Activated CD4-positive, alpha-beta T cell treated with anti-CD3 and anti-CD28 coated beads, Interleukin-10, Interleukin-2, amounts not matched to agents 100 ng/mL and 50 ng/mL, durations not matched to agents 16 hours and 8 hours (primary cell): ENCODE data around the gene PHC2.
A peak's percentile ranks its signal among the peaks of the same experiment; 100 is the strongest.

Experiments
- DNase-seq: peaks from one replicate; pipeline ENCODE4 v3.0.0-alpha.2; 2020

Gene PHC2

DNA sequence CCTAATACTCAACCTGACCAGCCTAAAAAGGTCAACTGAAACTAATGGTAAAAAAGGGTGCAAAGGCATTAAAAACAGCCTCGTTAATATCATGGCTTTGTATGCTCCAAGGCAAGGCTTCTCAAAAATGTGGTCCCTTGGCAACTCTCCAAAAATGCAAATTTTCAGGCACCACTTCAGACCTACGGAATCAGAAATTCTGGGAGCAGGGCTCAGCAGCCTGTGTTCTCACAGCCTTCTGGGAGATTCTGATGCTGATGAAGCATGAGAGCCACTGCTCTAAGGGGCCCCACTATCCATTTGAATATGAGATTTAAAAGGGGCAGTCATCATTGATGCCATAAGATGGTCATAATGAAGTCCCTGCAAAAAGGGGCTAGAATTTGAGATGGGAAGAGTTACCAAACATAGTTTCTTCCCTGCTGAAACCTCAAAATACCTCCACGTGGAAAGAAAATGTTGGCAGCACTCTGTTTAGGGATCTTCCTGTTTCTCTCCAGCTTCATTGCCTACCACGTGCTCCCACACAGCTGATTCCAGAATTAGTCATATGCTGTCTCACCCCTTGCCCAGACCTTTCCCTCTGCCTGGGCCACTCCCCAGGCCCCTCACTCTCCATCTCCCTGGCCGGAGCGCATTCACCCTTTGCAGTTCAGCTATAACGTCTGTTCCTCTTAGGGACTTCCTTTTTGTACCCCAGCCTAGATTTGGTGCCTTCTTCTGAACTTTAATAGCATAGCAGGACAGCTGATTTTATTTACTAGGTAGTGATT, 46.7 kb downstream of the PHC2 start:
- DNase-seq, result no peak

- DNase-seq, result no peak
Measured at GRCh38 chr1:33383489-33383888, 47.4 kb downstream of the PHC2 start.

DNA sequence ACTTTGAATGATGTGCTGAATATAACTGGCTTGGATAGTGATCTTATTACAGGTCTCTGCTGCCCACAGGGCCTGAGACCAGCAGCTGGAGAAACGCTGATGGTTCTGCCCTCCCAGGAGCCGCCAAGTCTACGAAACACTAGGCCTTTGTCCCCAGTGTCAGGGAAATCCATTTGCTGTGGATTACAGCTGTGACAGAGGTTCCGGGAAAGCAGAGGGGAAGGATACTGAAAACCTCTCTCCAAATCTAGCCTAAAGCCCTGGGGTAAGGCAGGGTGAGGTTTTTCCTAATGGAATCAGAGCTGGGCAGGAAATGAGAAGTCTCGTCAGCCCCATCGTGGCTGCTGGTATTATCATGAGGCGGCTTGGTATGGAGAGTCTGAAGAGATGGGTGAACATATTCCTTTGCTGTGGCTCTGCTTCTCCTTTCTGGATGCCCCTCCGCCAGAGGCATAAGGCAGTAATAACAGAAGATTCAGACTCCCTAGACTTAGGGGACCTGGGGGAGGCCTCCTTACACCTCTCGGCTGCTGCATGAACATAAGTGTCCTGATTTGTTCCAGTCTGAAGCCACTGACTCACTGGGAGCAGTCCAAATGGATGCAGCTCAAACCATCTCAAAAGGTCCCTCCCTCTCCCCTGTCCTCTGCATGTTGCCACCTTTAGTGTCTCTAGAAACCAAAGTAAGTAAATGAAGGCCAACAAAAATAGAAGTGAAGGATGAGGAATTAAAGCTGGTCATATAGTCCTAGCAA, 48.1 kb downstream of the PHC2 start:
- no peak for DNase-seq

GRCh38 chr1:33381977-33382376, 48.9 kb downstream of the PHC2 start:
- no peak for DNase-seq

DNA sequence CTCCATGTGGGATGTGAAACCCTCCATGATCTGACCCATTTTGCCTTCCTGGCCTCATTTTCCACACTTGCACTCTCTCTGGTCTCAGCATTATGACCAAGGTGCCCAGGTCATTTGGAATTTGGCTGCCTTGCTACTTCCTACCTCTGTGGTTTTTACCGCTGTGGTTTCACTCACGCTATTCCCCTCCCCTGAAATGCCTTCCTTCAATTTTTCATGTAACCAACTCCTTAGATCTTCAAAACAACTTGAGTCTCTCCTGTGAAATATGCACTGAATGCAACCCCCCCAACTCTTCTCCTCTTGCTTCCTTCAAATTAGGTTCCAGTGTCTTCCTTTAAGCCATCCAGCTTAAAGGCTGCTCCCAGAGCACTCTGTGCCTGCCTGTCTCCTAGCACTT, 50.1 kb downstream of the PHC2 start:
- DNase-seq, result no peak

GRCh38 chr1:33379631-33380354, 51.1 kb downstream of the PHC2 start:
- DNase-seq, result no peak

GRCh38 chr1:33378976-33379375, 51.9 kb downstream of the PHC2 start:
- DNase-seq, result no peak

DNA sequence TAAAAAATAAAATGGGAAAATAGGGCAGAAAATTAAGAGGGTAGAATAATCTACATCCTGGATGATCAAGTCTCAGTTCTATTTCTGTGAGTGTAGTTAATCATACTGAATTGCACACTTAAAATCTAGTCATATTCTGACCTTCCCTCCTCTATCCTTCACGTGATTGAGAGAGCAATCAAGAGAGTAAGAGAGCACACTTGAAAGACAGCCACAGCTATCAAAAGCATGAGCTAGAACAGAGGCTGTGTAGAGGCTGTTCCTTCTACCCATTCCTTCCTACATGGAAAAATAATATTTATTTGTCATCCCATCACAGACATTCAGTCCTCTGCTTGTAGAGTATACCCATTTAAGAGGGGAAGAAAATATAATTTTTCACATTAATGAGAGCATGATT, 52.4 kb downstream of the PHC2 start:
- DNase-seq, result no peak

GRCh38 chr1:33377756-33378155, 53.1 kb downstream of the PHC2 start:
- no peak for DNase-seq

- DNase-seq, result no peak
Measured at GRCh38 chr1:33377013-33377412, 53.9 kb downstream of the PHC2 start.

GRCh38 chr1:33375316-33375715, 55.6 kb downstream of the PHC2 start:
- DNase-seq, result no peak

GRCh38 chr1:33374336-33375105, 56.4 kb downstream of the PHC2 start:
- DNase-seq, result no peak

DNA sequence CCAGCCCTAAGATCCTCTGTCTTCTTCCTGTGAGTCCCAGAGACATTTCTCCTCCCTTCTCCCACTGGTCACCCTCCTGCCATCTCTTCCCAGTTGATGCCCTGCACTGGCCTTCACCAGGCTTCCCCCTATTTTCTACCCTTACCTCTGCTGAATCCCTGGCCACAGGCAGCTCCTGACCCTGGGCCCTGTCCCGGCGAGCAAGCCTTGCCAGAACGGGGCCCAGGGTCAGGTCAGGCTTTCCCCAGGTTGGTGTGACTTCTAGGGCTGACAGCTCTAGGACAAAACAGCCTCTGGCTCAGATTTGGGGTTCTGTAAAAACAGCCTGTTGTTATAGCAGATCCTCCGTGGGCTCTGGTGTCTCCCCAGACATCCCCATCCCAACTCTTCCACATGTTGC, 57.3 kb downstream of the PHC2 start:
- DNase-seq, result no peak

- DNase-seq, result no peak
Measured at GRCh38 chr1:33372677-33373076, 58.2 kb downstream of the PHC2 start.

DNA sequence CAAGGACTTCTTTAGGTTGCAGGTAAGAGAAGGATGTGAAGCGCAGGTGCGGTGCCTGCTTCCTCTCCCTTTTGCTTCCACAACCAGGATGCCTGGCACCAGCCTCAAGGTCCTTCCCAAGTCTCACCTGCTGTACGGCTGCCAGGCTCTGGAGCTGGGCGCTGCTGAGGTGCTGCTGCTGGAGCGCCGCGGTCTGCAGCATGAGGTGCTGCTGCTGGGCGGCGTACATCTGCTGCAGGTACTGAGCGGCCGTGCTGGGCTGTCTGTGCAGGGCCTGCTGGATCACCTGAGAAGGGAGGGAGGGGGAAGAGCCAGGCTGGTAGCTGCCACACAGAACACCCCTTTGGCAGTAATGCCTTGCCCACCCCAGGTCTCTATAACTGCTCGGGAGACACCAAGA, 58.7 kb downstream of the PHC2 start:
- DNase-seq, result no peak

GRCh38 chr1:33371334-33371733, 59.6 kb downstream of the PHC2 start:
- DNase-seq, result no peak

- DNase-seq, result no peak
Measured at GRCh38 chr1:33370827-33371226, 60.1 kb downstream of the PHC2 start.

DNA sequence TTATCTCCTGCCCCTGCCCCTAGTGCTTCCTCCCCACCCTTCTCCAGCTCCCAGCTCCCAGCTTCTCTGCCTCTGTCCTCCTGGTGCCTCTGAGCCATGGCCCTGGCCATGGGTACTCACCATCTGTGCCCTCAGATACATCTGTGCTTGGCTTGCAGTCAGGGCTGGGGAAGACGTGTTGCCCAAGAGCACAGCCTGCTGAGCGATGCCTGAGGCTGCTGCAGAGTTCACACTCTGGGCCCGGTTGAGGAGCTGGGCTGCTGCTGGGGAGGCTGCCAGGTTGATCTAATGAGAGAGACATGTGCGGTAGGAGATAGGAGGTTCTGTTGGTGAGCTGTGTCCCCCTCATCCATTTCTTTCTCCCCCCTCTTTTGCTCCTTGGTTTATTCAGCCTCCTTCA, 60.6 kb downstream of the PHC2 start:
- no peak for DNase-seq

DNA sequence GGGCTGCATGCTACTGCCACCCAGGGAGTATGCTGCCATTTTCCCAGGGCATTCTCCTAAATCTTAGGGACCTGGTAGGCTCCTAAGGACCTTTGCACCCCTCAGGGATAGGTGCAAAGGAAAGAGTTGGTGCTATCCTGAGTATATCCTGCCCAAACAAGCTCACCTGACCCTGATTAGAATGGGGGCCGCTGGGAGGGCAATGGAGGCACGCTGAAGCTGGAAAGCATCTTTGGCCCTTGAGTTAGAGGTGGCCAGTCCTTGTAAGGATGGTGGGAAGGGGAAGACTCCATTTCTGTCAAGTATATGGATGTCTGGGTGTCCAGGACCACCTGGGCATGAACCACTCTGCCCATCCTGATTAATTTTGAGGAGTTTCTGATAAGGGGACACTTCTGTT, 61.1 kb downstream of the PHC2 start:
- DNase-seq, result no peak

DNA sequence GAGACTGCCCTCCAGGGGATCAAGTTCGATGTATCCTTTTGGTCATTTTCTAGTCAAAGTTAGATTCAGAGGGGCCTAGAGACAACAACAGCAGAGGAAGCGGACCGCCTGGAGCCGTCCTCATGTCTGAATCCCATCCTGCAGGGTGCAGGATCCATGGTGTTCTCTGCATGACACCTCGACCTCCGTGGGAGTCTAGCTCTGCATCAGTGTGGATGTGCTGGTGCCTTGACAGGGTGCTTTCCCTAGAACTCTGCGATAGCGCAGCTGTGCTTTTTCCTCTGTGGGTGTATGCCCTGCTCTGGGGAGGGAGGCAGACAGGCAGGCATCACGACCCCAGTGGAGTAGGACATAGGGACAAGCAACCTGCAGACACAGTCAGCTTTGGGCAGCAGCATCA, 61.8 kb downstream of the PHC2 start:
- no peak for DNase-seq

GRCh38 chr1:33368431-33368830, 62.5 kb downstream of the PHC2 start:
- DNase-seq, result no peak

- peak; percentile 86 for DNase-seq
Measured at GRCh38 chr1:33367485-33368405, 63.1 kb downstream of the PHC2 start.
